A549 treated with AZD9567 at 1 μM for 4 hours (cell line): ENCODE results near the gene SLC25A38. TPM values are rescaled to one million over a fixed set of nuclear protein-coding genes. Genes with fewer than 3 reads are reported as not detected.

Experiments
- total RNA-seq: library from RNA; stranded (reverse); fragments of 200-300 nt; extraction: Qiagen RNA extraction; gene quantifications from 5 replicates; pipeline ENCODE4 v1.2.3, GENCODE V29; 2022; ENCODE audit not compliant: insufficient read depth

The SLC25A38 gene, protein sequence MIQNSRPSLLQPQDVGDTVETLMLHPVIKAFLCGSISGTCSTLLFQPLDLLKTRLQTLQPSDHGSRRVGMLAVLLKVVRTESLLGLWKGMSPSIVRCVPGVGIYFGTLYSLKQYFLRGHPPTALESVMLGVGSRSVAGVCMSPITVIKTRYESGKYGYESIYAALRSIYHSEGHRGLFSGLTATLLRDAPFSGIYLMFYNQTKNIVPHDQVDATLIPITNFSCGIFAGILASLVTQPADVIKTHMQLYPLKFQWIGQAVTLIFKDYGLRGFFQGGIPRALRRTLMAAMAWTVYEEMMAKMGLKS
- total RNA-seq, result 38.5 to 45.8 TPM (median 42.9 TPM) in 5 replicates

DNA sequence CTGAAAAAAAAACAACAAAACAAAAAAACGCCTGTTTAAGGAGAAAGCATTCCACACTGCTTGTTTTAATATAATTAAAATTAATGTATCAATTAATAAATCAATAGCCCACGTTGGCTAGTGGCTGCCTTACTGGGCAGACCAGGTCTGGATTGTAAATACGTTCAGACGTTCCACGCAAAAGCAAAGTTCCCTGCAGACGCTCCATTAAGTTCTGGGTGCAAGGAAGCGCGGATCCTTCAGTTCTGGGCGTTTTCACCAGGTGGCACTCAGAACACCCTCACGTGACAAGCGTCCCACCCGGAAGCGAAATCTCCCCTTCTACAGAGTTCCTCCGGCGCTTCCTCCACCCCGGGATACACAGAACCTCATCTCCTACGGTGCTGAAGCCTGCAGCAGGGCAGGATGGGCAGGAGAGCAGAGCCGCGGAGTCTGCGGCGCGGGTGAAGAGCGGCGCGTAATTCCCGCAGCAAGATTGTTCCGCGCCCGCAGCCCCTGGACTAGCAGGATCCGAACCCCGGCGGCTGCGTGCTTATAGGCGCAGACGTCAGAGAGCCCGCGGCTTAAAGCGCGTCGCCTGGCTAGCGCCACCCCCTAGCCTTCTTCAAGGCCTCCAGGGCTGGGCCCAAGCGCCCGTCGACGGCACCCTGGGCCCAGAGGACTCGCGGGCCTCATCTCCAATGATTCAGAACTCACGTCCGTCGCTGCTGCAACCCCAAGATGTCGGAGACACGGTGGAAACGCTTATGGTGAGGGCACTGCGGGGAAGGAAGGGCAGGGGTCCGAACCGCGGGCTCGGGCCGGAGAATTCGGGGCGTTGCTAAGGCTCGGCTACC is at the start of gene SLC25A38:
Gene SLC25A38 (plus strand): TSS at position 326 of the 836 bp plus-strand sequence. CDS start 355 bp downstream, at position 681.

GRCh38 chr3:39406368-39407258 is 23.4 kb downstream of the SLC25A38 start, which contains the start of gene RPSA:
Gene RPSA (plus strand): TSS chr3:39406720. CDS start chr3:39407654, 934 bp downstream.

Other genes with a start within 250 kb of the SLC25A38 start
- gene CSRNP1, start 229.8 kb upstream of the SLC25A38 start, total RNA-seq, result 16.3 to 20.7 TPM (median 18.2 TPM) in 5 replicates
- gene XIRP1, start 190.8 kb upstream of the SLC25A38 start, total RNA-seq, result 0.09 to 0.21 TPM (median 0.11 TPM) in 4 of 5 replicates, not detected in the other
- gene CX3CR1, start 103.3 kb upstream of the SLC25A38 start, total RNA-seq, result 0.05 to 0.06 TPM (median 0.06 TPM) in 3 of 5 replicates, not detected in the others
- not detected in 5 replicates for gene CCR8, start 53.7 kb upstream of the SLC25A38 start, total RNA-seq
- gene RPSA, start 23.4 kb downstream of the SLC25A38 start, total RNA-seq, result 2,646 to 2,954 TPM (median 2,710 TPM) in 5 replicates
- gene MOBP, start 84.3 kb downstream of the SLC25A38 start, total RNA-seq, result 0.09 to 0.18 TPM (median 0.12 TPM) in 4 of 5 replicates, not detected in the other